K562 (cell line): ENCODE results near the gene TRIM31. TPM values are rescaled to one million over a fixed set of nuclear protein-coding genes. Genes with fewer than 3 reads are reported as not detected.
A peak's percentile ranks its signal among the peaks of the same experiment; 100 is the strongest.

ENCODE experiments used
- ATAC-seq: fragments of 200-7000 bp; cut with Tn5 transposase; 3 replicates; pipeline ENCODE4 v1.9.1; 2020; ENCODE audit warnings: moderate library complexity
- BruUV-seq: library from RNA; stranded (reverse); fragments of 400-500 nt; replicated peaks from 2 replicates; lab custom pipeline; 2021; lab: Mats Ljungman, UMichigan
- CTCF ChIA-PET: fragments of 300-600 bp; formaldehyde crosslinking; extraction: SDS; loops from one replicate; lab custom pipeline; 2021; ENCODE audit warnings: low intra/inter-chr PET ratio; lab: Yijun Ruan, JAX
- POLR2A ChIA-PET: fragments of 300-600, 350-650 bp; sonication (Branson Sonifier 250); formaldehyde crosslinking; extraction: SDS; loops from one replicate; lab custom pipeline; 2021; ENCODE audit warnings: antibody characterized with exemption, inconsistent platforms; lab: Yijun Ruan, JAX
- DNase-seq, 4 experiments: peaks; one replicate each; pipeline versions ENCODE4 v3.0.0 to v3.0.0-alpha.2; 2011 to 2018; ENCODE audit warnings: low spot score in 3 of 4, mixed read lengths in 3 of 4; ENCODE audit errors: extremely low read depth in 1 of 4
- FAIRE-seq: peaks from 2 replicates; lab custom pipeline; 2011; peaks lifted over from hg19 to GRCh38; lab: Jason Lieb, UNC
- H2AFZ ChIP-seq: 2 replicates; pipeline ENCODE4 v1.6.0; 2011; ENCODE audit warnings: low read depth, low read length, control low read depth, inconsistent platforms
- H3K27ac ChIP-seq: fragments of 200-600 bp; 3 replicates; pipeline ENCODE4 v1.8.0; 2011; ENCODE audit warnings: low read depth, mild to moderate bottlenecking, control low read depth, inconsistent platforms, low read length, moderate library complexity, mixed read lengths; ENCODE audit errors: extremely low read depth
- H3K27me3 ChIP-seq, 2 experiments: fragments of 300-600 bp in 1 of 2; 2 replicates in 1 of 2; 3 replicates in 1 of 2; pipeline versions ENCODE4 v1.6.0 to v1.8.0; 2011; ENCODE audit warnings: inconsistent platforms in 2 of 2, low read length in 2 of 2, mild to moderate bottlenecking in 1 of 2, mixed read lengths in 1 of 2, moderate library complexity in 1 of 2; ENCODE audit not compliant: control insufficient read depth in 2 of 2, insufficient read depth in 2 of 2
- H3K36me3 ChIP-seq: fragments of 300-600 bp; 3 replicates; pipeline ENCODE4 v1.8.0; 2011; ENCODE audit warnings: mild to moderate bottlenecking, low read length, inconsistent platforms; ENCODE audit not compliant: control insufficient read depth, insufficient read depth
- H3K4me1 ChIP-seq, 2 experiments: fragments of 200-600 bp in 1 of 2; replicated peaks in 1 of 2; 2 replicates in 1 of 2; 3 replicates in 1 of 2; pipeline versions ENCODE4 v1.5.1 to v1.8.0; 2011; ENCODE audit warnings: inconsistent platforms in 2 of 2, low read length in 2 of 2, mild to moderate bottlenecking in 1 of 2, mixed read lengths in 1 of 2, moderate library complexity in 1 of 2; ENCODE audit not compliant: control insufficient read depth in 2 of 2, insufficient read depth in 2 of 2
- H3K4me2 ChIP-seq: 2 replicates; pipeline ENCODE4 v1.6.1; 2011; ENCODE audit warnings: low read length, control low read depth, inconsistent platforms, mixed read lengths; ENCODE audit not compliant: insufficient read depth
- H3K4me3 ChIP-seq: fragments of 200-600 bp; sonication (generic), shearing (Covaris generic); 2 replicates; pipeline ENCODE4 v1.5.1; 2016; ENCODE audit warnings: control low read depth, inconsistent platforms
- H3K79me2 ChIP-seq: fragments of 200-600 bp; 3 replicates; pipeline ENCODE4 v1.8.0; 2011; ENCODE audit warnings: low read length, inconsistent platforms; ENCODE audit not compliant: control insufficient read depth, insufficient read depth
- H3K9ac ChIP-seq, 2 experiments: 2 replicates each; pipeline versions ENCODE4 v1.6.0 to v1.6.1; 2011; ENCODE audit warnings: low read depth in 2 of 2, low read length in 2 of 2, control low read depth in 1 of 2, inconsistent platforms in 1 of 2, mild to moderate bottlenecking in 1 of 2, mixed read lengths in 1 of 2; ENCODE audit not compliant: insufficient read depth in 1 of 2
- H3K9me1 ChIP-seq: one replicate; pipeline ENCODE4 v1.6.0; 2011; ENCODE audit warnings: inconsistent platforms, mild to moderate bottlenecking, low read length, moderate library complexity; ENCODE audit not compliant: control insufficient read depth, insufficient read depth
- H3K9me3 ChIP-seq: replicated peaks from 2 replicates; pipeline ENCODE4 v1.5.1; 2011; ENCODE audit warnings: low read depth, low read length, inconsistent platforms; ENCODE audit not compliant: control insufficient read depth, insufficient read depth
- H4K20me1 ChIP-seq: replicated peaks from 2 replicates; pipeline ENCODE4 v1.6.1; 2011; ENCODE audit warnings: low read length, inconsistent platforms, mixed read lengths; ENCODE audit not compliant: control insufficient read depth, insufficient read depth
- CEBPB ChIP-seq: fragments of 450-650 bp; IDR thresholded peaks from 2 replicates; pipeline ENCODE4 v1.6.1; 2016; ENCODE audit warnings: missing genetic modification characterization, missing compliant biosample characterization
- CREM ChIP-seq: IDR thresholded peaks from 2 replicates; pipeline ENCODE4 v1.6.1; 2014; ENCODE audit warnings: antibody characterized with exemption, low read depth
- E2F6 ChIP-seq, 2 experiments: IDR thresholded peaks; 2 replicates each; pipeline ENCODE4 v1.6.1; 2011; ENCODE audit warnings: borderline replicate concordance in 1 of 2, control low read depth in 1 of 2, low read depth in 1 of 2, low read length in 1 of 2, mild to moderate bottlenecking in 1 of 2, mixed read lengths in 1 of 2, moderate library complexity in 1 of 2; ENCODE audit not compliant: insufficient read depth in 1 of 2, insufficient read length in 1 of 2, poor library complexity in 1 of 2, severe bottlenecking in 1 of 2; ENCODE audit errors: extremely low read depth in 1 of 2
- EGR1 ChIP-seq: fragments of 450-650 bp; conservative IDR thresholded peaks from 2 replicates; pipeline ENCODE4 v1.6.1; 2017; ENCODE audit warnings: mild to moderate bottlenecking
- HNRNPLL ChIP-seq: fragments of 200-400 bp; formaldehyde crosslinking; IDR thresholded peaks from 2 replicates; pipeline ENCODE4 v1.6.1; 2017; ENCODE audit warnings: low read length, low read depth, mild to moderate bottlenecking; ENCODE audit not compliant: poor library complexity, severe bottlenecking
- NFE2L1 ChIP-seq: fragments of 450-650 bp; IDR thresholded peaks from 2 replicates; pipeline ENCODE4 v1.6.1; 2016; ENCODE audit warnings: missing genetic modification characterization, low read depth, mild to moderate bottlenecking, missing compliant biosample characterization, moderate library complexity, borderline replicate concordance
- NRF1 ChIP-seq, 2 experiments: fragments of 450-650 bp; IDR thresholded peaks in 1 of 2; conservative IDR thresholded peaks in 1 of 2; 2 replicates each; pipeline ENCODE4 v1.6.1; 2014; ENCODE audit warnings: mild to moderate bottlenecking in 2 of 2
- OTX1 ChIP-seq: fragments of 450-650 bp; formaldehyde crosslinking; IDR thresholded peaks from 2 replicates; pipeline ENCODE4 v1.4.0; 2022; ENCODE audit warnings: mild to moderate bottlenecking
- PCBP1 ChIP-seq: fragments of 200-400 bp; formaldehyde crosslinking; IDR thresholded peaks from 2 replicates; pipeline ENCODE4 v1.6.1; 2018; ENCODE audit warnings: mild to moderate bottlenecking, low read depth, low read length; ENCODE audit not compliant: poor library complexity, severe bottlenecking
- TOE1 ChIP-seq, 2 experiments: fragments of 450-650 bp in 1 of 2; sonication (generic) in 1 of 2; formaldehyde crosslinking in 1 of 2; IDR thresholded peaks; 2 replicates each; pipeline versions ENCODE4 v1.7.1 to v1.8.0; 2016 to 2022; ENCODE audit warnings: borderline replicate concordance in 2 of 2, mild to moderate bottlenecking in 2 of 2, antibody characterized with exemption in 1 of 2, inconsistent platforms in 1 of 2, low read depth in 1 of 2, missing genetic modification reagents in 1 of 2, moderate library complexity in 1 of 2
- ZBTB33 ChIP-seq: sonication (generic); formaldehyde crosslinking; IDR thresholded peaks from 2 replicates; pipeline ENCODE4 v1.8.1; 2023; ENCODE audit warnings: mild to moderate bottlenecking, missing genetic modification reagents
- ZNF165 ChIP-seq: fragments of 250-450 bp; sonication (Bioruptor Pico); IDR thresholded peaks from 2 replicates; pipeline ENCODE4 v1.4.0; 2020; ENCODE audit warnings: borderline replicate concordance
- WGBS: fragments of 100-300 bp; shearing (Covaris generic); methylation state at CpG from one replicate; pipeline ENCODE4 v1.1.6; 2016; ENCODE audit warnings: low coverage, mixed read lengths; ENCODE audit not compliant: insufficient coverage; ENCODE audit errors: missing lambda C conversion rate; 5-methylcytosine and 5-hydroxymethylcytosine counted together
- in situ Hi-C: fragments of 300-500 bp; cut with MboI; formaldehyde crosslinking; loops from 4 replicates; pipeline ENCODE4 v1.15.0; 2018; ENCODE audit warnings: inconsistent platforms, mixed read lengths
- intact Hi-C: fragments of 100-400 bp; cut with micrococcal nuclease; formaldehyde crosslinking; loops from 2 replicates; pipeline ENCODE4 v1.14.2; 2022
- polyA plus RNA-seq, 8 experiments: library from polyadenylated mRNA; depleted of rRNA in 4 of 8; stranded (reverse) in 5 of 8; unstranded in 3 of 8; fragments of >200 nt; fragmentation: Nextera tagmentation in 2 of 8; fragmentation: Illumina TruSeq in 1 of 8; extraction: Ambion mirVana in 2 of 8; extraction: Trizol in 1 of 8; gene quantifications; 2 replicates each; pipeline versions ENCODE4 v1.2.1 to v1.2.3, GENCODE V29; 2011 to 2014; ENCODE audit warnings: inconsistent platforms in 1 of 8, missing spikeins in 1 of 8
- total RNA-seq, 7 experiments: library from RNA; depleted of rRNA in 6 of 7; stranded (reverse); fragments of >200 nt in 6 of 7; fragmentation: Illumina TruSeq in 2 of 7; extraction: Trizol in 2 of 7; gene quantifications; 2 replicates each; pipeline versions ENCODE4 v1.2.1 to v1.2.3, GENCODE V29; 2011 to 2021; ENCODE audit warnings: low replicate concordance in 1 of 7
- TF ChIP-seq, protein P1 (sequence below), 2 experiments: fragments of 450-650 bp; conservative IDR thresholded peaks; 2 replicates each; pipeline ENCODE4 v1.6.1; 2017; ENCODE audit warnings: mild to moderate bottlenecking in 2 of 2, moderate library complexity in 2 of 2

TRIM31 gene
- total and polyA plus RNA-seq, 9 of the 15 experiments (the other 6 are each of a cell fraction or from before 2014, with no cell fraction given) = not detected

DNA sequence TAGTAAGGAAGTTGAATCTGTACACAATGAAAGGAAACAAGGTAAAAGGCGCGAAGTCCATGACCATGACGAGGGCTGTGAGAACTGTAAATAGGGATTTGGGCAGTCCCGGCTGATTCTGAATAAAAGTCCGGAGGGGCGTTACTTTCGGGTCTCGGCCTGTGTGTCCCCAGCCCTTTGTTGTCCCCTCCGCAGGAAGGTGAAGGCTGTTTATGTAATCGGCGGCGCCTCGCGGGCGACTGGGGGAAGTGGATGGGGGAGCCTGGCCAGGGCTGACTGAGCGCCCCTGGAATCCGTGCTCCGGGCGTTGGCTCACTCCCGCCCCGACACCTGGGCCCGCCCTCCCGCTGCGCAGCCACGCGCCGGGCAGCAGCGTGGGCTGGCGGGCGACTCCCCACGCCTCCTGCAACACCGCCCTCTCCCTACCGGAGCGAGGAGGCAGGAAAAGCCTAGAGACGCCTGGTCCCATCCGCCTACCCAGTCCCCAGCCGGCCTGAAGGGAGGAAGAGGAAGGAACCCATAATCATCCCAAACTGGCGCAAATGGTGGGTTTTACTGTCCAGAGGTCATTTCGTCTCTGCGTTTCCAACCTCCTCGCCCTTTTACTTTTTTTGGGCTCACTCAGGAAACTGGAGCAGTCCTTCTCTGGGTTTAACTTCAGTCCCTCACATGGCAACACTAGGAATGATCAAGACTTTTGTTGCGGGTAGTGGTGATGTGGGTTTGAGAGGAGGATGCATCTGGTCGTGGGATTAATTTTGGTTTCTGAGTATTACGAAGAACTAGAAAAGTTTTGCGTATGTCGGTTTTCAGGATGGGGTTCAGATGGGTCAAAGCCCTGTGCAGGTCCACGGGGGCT lies 12.1 kb downstream of the TRIM31 start:
- no TSS peak for BruUV-seq
- H3K4me1 ChIP-seq = peaks cover 36 to 45% of the 10 kb centered on the region in 2 experiments
- H4K20me1 ChIP-seq = no peaks in the 10 kb centered on the region
- H3K27me3 ChIP-seq = peaks cover 11 to 21% of the 10 kb centered on the region in 2 experiments; a peak in 4 of 5 replicates
- H3K4me3 ChIP-seq = no peak overlapping the region
- 33% methylated on average over 33 of the region's 47 CpGs for WGBS
- H2AFZ ChIP-seq = peak overlapping the region; percentile 98
- H3K36me3 ChIP-seq = no peaks in the 10 kb centered on the region
- H3K27ac ChIP-seq = no peak overlapping the region
- H3K9ac ChIP-seq = peak overlapping the region in 1 of 2 experiments; percentile 57; a peak in 1 of 4 replicates
- no peak for ATAC-seq
- in situ Hi-C loops = no loop called here
- POLR2A ChIA-PET = no interaction called here
- peak in 3 of 4 experiments; percentile 32 to 61 (median 57) for DNase-seq
- H3K4me2 ChIP-seq = peak overlapping the region; percentile 86
- no peaks in the 10 kb centered on the region for H3K79me2 ChIP-seq
- intact Hi-C loops = loop anchor here (5.0 to 10.0 kb wide), 2 partner anchors 256 to 296 kb away; no protein-coding TSS in a partner anchor
- CTCF ChIA-PET = no interaction called here
- FAIRE-seq = no peak
- no peaks in the 10 kb centered on the region for H3K9me3 ChIP-seq
- H3K9me1 ChIP-seq = no peaks in the 10 kb centered on the region
- TF ChIP-seq E2F6 (IDR thresholded peaks at IDR 0.05; ENCODE audit: borderline replicate concordance in 1 of 2, extremely low read depth in 1 of 2, insufficient read depth in 1 of 2, insufficient read length in 1 of 2, low read depth in 1 of 2, low read length in 1 of 2, poor library complexity in 1 of 2, severe bottlenecking in 1 of 2) (peak in 1 of 2 experiments; percentile 80), NRF1 (conservative IDR thresholded peaks at IDR 0.05 in 1 of 2, IDR thresholded peaks at IDR 0.05 in 1 of 2) (peak; percentile 32 to 48; a peak in 3 of 4 replicates), HNRNPLL (no peak), EGR1 (peak; percentile 33; the same call in 1 of the 2 replicates), CREM (peak; percentile 31; the same call in 1 of the 2 replicates), ZNF165 (CRISPR knock-in tag) (no peak), TOE1 (IDR thresholded peaks at IDR 0.05; ENCODE audit: borderline replicate concordance) (no peak), TOE1 (CRISPR knock-in tag; IDR thresholded peaks at IDR 0.05; ENCODE audit: borderline replicate concordance, low read depth) (no peak), CEBPB (tag) (no peak), PCBP1 (peak; percentile 43), OTX1 (CRISPR knock-in tag) (no peak), ZBTB33 (peak; percentile 63), NFE2L1 (tag) (no peak)
- TF ChIP-seq, protein P1, sequence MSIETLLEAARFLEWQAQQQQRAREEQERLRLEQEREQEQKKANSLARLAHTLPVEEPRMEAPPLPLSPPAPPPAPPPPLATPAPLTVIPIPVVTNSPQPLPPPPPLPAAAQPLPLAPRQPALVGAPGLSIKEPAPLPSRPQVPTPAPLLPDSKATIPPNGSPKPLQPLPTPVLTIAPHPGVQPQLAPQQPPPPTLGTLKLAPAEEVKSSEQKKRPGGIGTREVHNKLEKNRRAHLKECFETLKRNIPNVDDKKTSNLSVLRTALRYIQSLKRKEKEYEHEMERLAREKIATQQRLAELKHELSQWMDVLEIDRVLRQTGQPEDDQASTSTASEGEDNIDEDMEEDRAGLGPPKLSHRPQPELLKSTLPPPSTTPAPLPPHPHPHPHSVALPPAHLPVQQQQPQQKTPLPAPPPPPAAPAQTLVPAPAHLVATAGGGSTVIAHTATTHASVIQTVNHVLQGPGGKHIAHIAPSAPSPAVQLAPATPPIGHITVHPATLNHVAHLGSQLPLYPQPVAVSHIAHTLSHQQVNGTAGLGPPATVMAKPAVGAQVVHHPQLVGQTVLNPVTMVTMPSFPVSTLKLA (conservative IDR thresholded peaks at IDR 0.05) = 0 out of 4 replicates have a peak, but pooled peaks of 1 of the 2 experiments have one; percentile 23
